Ectodermal cell (in vitro differentiated cells): Measurements from ENCODE around the gene PEDS1.
A peak's percentile ranks its signal among the peaks of the same experiment; 100 is the strongest.
"Not testable (repeated sequence)": the region's sequence is repeated elsewhere in the genome, so short reads cannot be mapped to it uniquely, and the experiment has no call there.

Source experiments
- H3K27ac ChIP-seq: 2 replicates; pipeline ENCODE4 v1.7.0; 2013; ENCODE audit warnings: mild to moderate bottlenecking, low read depth, low read length; ENCODE audit not compliant: insufficient read depth, poor library complexity, severe bottlenecking
- H3K27me3 ChIP-seq: 2 replicates; pipeline ENCODE4 v1.7.0; 2013; ENCODE audit warnings: mild to moderate bottlenecking, low read length; ENCODE audit not compliant: insufficient read depth, control insufficient read depth, poor library complexity, severe bottlenecking
- H3K36me3 ChIP-seq: one replicate; pipeline ENCODE4 v1.7.0; 2013; ENCODE audit warnings: low read length; ENCODE audit not compliant: control insufficient read depth, insufficient read depth
- H3K4me1 ChIP-seq: one replicate; pipeline ENCODE4 v1.7.0; 2013; ENCODE audit warnings: low read length; ENCODE audit not compliant: control insufficient read depth, insufficient read depth
- H3K4me3 ChIP-seq: 2 replicates; pipeline ENCODE4 v1.7.0; 2013; ENCODE audit warnings: low read depth, low read length, control low read depth; ENCODE audit not compliant: insufficient read depth
- H3K9me3 ChIP-seq: 2 replicates; pipeline ENCODE4 v1.7.0; 2013; ENCODE audit warnings: mild to moderate bottlenecking, low read length, moderate library complexity; ENCODE audit not compliant: control insufficient read depth
- WGBS, 2 experiments: methylation state at CpG; one replicate each; pipeline ENCODE4 v1.1.7; 2013; ENCODE audit warnings: missing lambda C conversion rate in 2 of 2; 5-methylcytosine and 5-hydroxymethylcytosine counted together

Gene PEDS1

GRCh38 chr20:50181344-50181743, 27.8 kb upstream of the PEDS1 start:
- WGBS, 2 experiments: 89 to 94% methylated on average over 10 of the region's 10 CpGs
- Histone ChIP-seq H3K4me3 (no peak overlapping the region), H3K27ac (no peak overlapping the region), H3K36me3 (no peaks in the 10 kb centered on the region), H3K27me3 (peaks cover 6% of the 10 kb centered on the region), H3K4me1 (no peaks in the 10 kb centered on the region), H3K9me3 (no peaks in the 10 kb centered on the region)

GRCh38 chr20:50178672-50179071, 25.1 kb upstream of the PEDS1 start:
- H3K9me3 ChIP-seq, H3K27ac ChIP-seq, H3K27me3 ChIP-seq, H3K36me3 ChIP-seq, H3K4me1 ChIP-seq, H3K4me3 ChIP-seq: not testable (repeated sequence)
- 93 to 94% methylated on average over 9 of the region's 9 CpGs for WGBS, 2 experiments

- H3K9me3 ChIP-seq: no peaks in the 10 kb centered on the region
- H3K27me3 ChIP-seq: no peaks in the 10 kb centered on the region
- no peak overlapping the region for H3K4me3 ChIP-seq
- H3K4me1 ChIP-seq: no peaks in the 10 kb centered on the region
- no peaks in the 10 kb centered on the region for H3K36me3 ChIP-seq
- no peak overlapping the region for H3K27ac ChIP-seq
- WGBS, 2 experiments: 95 to 96% methylated on average over 17 to 18 of the region's 18 CpGs
These were observed 22.7 kb upstream of the PEDS1 start for GRCh38 chr20:50175938-50176933.

- Histone ChIP-seq H3K27ac (no peak overlapping the region), H3K27me3 (no peaks in the 10 kb centered on the region), H3K36me3 (no peaks in the 10 kb centered on the region), H3K4me3 (no peak overlapping the region), H3K9me3 (no peaks in the 10 kb centered on the region), H3K4me1 (no peaks in the 10 kb centered on the region)
- WGBS, 2 experiments: 76 to 78% methylated on average over 5 of the region's 5 CpGs
These were observed 20.9 kb upstream of the PEDS1 start for GRCh38 chr20:50174456-50174855.

- no peaks in the 10 kb centered on the region for H3K27me3 ChIP-seq
- H3K4me1 ChIP-seq: no peaks in the 10 kb centered on the region
- H3K36me3 ChIP-seq: no peaks in the 10 kb centered on the region
- H3K27ac ChIP-seq: peak overlapping the region; percentile 69
- H3K9me3 ChIP-seq: no peaks in the 10 kb centered on the region
- WGBS, 2 experiments: 4 to 5% methylated on average over 36 of the region's 36 CpGs
- peak overlapping the region; percentile 48 for H3K4me3 ChIP-seq
These were observed 19.0 kb upstream of the PEDS1 start for GRCh38 chr20:50172347-50173013.

- Histone ChIP-seq H3K9me3 (no peaks in the 10 kb centered on the region), H3K27ac (no peak overlapping the region), H3K4me1 (peaks cover 7% of the 10 kb centered on the region), H3K27me3 (no peaks in the 10 kb centered on the region), H3K36me3 (no peaks in the 10 kb centered on the region), H3K4me3 (no peak overlapping the region)
- WGBS, 2 experiments: 93% methylated on average over 14 of the region's 14 CpGs
These were observed 17.2 kb upstream of the PEDS1 start for GRCh38 chr20:50170549-50171220.

- 37 to 38% methylated on average over 5 of the region's 5 CpGs for WGBS, 2 experiments
- no peaks in the 10 kb centered on the region for H3K9me3 ChIP-seq
- no peak overlapping the region for H3K27ac ChIP-seq
- no peaks in the 10 kb centered on the region for H3K36me3 ChIP-seq
- no peaks in the 10 kb centered on the region for H3K27me3 ChIP-seq
- no peak overlapping the region for H3K4me3 ChIP-seq
- peaks cover 11% of the 10 kb centered on the region for H3K4me1 ChIP-seq
These were observed 15.9 kb upstream of the PEDS1 start for GRCh38 chr20:50169329-50169823.

GRCh38 chr20:50165684-50166554, 12.4 kb upstream of the PEDS1 start:
- 9 to 10% methylated on average over 20 of the region's 20 CpGs for WGBS, 2 experiments
- Histone ChIP-seq H3K27me3 (no peaks in the 10 kb centered on the region), H3K36me3 (no peaks in the 10 kb centered on the region), H3K4me3 (peak overlapping the region; percentile 20), H3K27ac (peak overlapping the region; percentile 83), H3K9me3 (no peaks in the 10 kb centered on the region), H3K4me1 (peaks cover 11% of the 10 kb centered on the region)

GRCh38 chr20:50163570-50164317, 10.2 kb upstream of the PEDS1 start:
- no peaks in the 10 kb centered on the region for H3K27me3 ChIP-seq
- peaks cover 11% of the 10 kb centered on the region for H3K4me1 ChIP-seq
- no peak overlapping the region for H3K27ac ChIP-seq
- no peak overlapping the region for H3K4me3 ChIP-seq
- H3K9me3 ChIP-seq: no peaks in the 10 kb centered on the region
- no peaks in the 10 kb centered on the region for H3K36me3 ChIP-seq
- WGBS, 2 experiments: 73 to 75% methylated on average over 9 of the region's 9 CpGs
